Erythroblast (primary cell): ENCODE measurements around the gene ASB2.

Experiments
- GATA1 ChIP-seq: IDR thresholded peaks from 2 replicates; pipeline ENCODE4 v1.6.1; 2011; ENCODE audit warnings: low read depth, mild to moderate bottlenecking, control low read depth, low read length, moderate library complexity
- POLR2A ChIP-seq: IDR thresholded peaks from 2 replicates; pipeline ENCODE4 v1.6.1; 2011; ENCODE audit warnings: mild to moderate bottlenecking, low read length

- no peak for TF ChIP-seq POLR2A
- no peak for TF ChIP-seq GATA1
Measured at GRCh38 chr14:93901813-93902212, 74.6 kb downstream of the ASB2 start.
